NOMO-1 treated with dmso at 0.1 percent for 144 hours (cell line): ENCODE data around the gene TCTN2.
A peak's percentile ranks its signal among the peaks of the same experiment; 100 is the strongest.

Experiments
- DNase-seq: peaks from one replicate; lab custom pipeline; 2025; ENCODE audit not compliant: unreplicated experiment; lab: John Stamatoyannopoulos, UW

The TCTN2 gene

GRCh38 chr12:123734268-123734667 is 63.4 kb downstream of the TCTN2 start:
- DNase-seq = no peak

DNA sequence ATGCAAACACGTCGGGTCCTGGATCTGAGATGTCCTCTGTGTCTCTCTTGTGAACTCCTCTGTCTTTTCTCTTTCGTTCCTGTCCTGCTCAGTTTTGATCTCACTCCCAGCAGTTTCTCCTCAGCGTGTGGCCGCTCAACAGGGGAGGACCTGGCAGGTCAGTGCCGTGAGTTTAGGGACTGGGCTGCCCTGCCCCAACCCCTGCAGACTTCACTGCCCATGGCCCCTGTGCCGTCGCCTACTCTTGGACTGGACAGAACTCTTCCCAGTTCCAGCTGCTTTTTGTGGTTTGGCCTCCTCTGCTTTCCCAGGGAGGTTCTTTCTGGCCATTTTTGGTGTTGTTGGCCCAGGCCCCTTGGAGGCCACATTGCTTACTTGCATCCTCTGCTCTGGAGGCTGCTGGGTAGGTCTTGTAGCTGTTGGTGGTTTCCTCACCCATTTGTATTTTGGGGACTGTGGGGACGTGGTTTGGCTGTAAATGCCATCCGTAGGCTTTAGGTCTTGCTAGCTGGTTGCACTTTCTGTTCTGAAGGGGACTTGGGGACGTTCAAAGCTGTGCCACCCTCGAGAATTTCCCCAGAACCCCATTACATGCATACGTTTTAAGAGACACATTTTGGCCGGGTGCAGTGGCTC is 71.1 kb downstream of the TCTN2 start:
- DNase-seq = no peak

GRCh38 chr12:123743002-123743401 is 72.1 kb downstream of the TCTN2 start:
- peak; percentile 83 for DNase-seq

- DNase-seq = no peak
Measured at GRCh38 chr12:123744836-123745235, 73.9 kb downstream of the TCTN2 start.

- DNase-seq = no peak
Measured at GRCh38 chr12:123747309-123747708, 76.4 kb downstream of the TCTN2 start.

DNA sequence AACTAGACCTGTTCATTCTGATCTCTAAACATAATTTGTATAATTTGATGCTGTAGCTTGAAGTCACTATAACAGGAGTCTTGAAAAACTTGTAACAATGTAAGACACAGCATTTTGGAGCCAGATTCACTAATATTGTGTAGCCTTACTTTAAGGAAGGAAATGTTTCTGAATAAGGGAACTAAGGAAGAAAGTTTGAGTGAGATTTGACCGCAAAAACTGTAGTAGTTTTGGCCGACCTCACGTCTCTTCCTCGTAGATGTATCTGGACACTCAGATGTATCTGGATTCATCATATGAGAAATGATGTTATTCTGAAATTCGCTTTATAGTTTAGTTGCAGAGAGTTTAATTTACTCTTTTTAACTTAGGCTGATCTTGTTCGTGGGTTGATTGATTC is 77.2 kb downstream of the TCTN2 start:
- DNase-seq = peak; percentile 36

- DNase-seq = no peak
Measured at GRCh38 chr12:123748661-123749060, 77.7 kb downstream of the TCTN2 start.

- DNase-seq = no peak
Measured at GRCh38 chr12:123749355-123749754, 78.4 kb downstream of the TCTN2 start.

- no peak for DNase-seq
Measured at GRCh38 chr12:123750159-123750656, 79.3 kb downstream of the TCTN2 start.

DNA sequence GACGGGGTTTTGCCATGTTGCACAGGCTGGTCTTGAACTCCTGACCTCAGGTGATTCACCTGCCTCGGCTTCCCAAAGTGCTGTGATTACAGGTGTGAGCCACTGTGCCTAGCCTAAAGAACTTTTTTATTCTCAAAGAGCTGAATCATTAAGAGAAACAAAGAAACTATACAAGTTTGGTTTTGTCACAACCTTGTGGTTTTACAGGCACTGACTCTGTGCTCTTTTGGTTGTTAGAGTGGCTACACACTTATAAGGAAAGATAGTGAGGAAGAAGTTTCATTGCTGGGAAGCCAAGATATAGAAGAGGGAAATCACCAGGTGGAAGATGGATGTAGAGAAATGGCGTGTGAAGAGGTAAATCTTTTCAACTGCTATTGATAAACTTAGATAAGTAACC is 81.1 kb downstream of the TCTN2 start:
- no peak for DNase-seq

GRCh38 chr12:123754041-123754772 is 83.3 kb downstream of the TCTN2 start:
- no peak for DNase-seq

- DNase-seq = no peak
Measured at GRCh38 chr12:123757561-123757960, 86.6 kb downstream of the TCTN2 start.
